Common myeloid progenitor, CD34-positive (primary cell): ENCODE results near the gene CCNI2.

Source experiments
- CTCF ChIA-PET: fragments of 350-600 bp; sonication (Branson Sonifier 250); formaldehyde crosslinking; loops from one replicate; lab custom pipeline; 2021; ENCODE audit warnings: antibody characterized with exemption; lab: Charles Lee
- POLR2A ChIA-PET: fragments of 350-600 bp; sonication (Branson Sonifier 250); formaldehyde crosslinking; loops from one replicate; lab custom pipeline; 2021; ENCODE audit warnings: antibody characterized with exemption; lab: Charles Lee
- DNase-seq, 3 donors: peaks; one replicate each; pipeline versions ENCODE4 v3.0.0 to v3.0.0-alpha.2; 2013
- H3K27ac ChIP-seq, 2 experiments: 1 replicate in 1 of 2; 2 replicates in 1 of 2; pipeline ENCODE4 v1.7.0; 2013; ENCODE audit warnings: inconsistent platforms in 2 of 2, low read length in 2 of 2, mild to moderate bottlenecking in 2 of 2, low read depth in 1 of 2, moderate library complexity in 1 of 2; ENCODE audit not compliant: severe bottlenecking in 2 of 2, insufficient read depth in 1 of 2, poor library complexity in 1 of 2
- H3K27me3 ChIP-seq, 5 experiments: replicated peaks in 2 of 5; 1 replicate in 3 of 5; 2 replicates in 2 of 5; pipeline versions ENCODE4 v1.6.1 to v1.7.0; 2013; ENCODE audit warnings: low read length in 4 of 5, mild to moderate bottlenecking in 2 of 5, moderate library complexity in 2 of 5, inconsistent platforms in 1 of 5; ENCODE audit not compliant: insufficient read depth in 5 of 5, control insufficient read depth in 4 of 5
- H3K36me3 ChIP-seq, 4 experiments: 1 replicate in 2 of 4; 2 replicates in 2 of 4; pipeline versions ENCODE4 v1.6.1 to v1.7.0; 2013; ENCODE audit warnings: low read length in 3 of 4, control low read depth in 1 of 4, mild to moderate bottlenecking in 1 of 4; ENCODE audit not compliant: control insufficient read depth in 4 of 4, insufficient read depth in 4 of 4
- H3K4me1 ChIP-seq, 4 experiments: 1 replicate in 3 of 4; 2 replicates in 1 of 4; pipeline versions ENCODE4 v1.6.1 to v1.7.1; 2013; ENCODE audit warnings: low read length in 3 of 4, mild to moderate bottlenecking in 3 of 4, control low read depth in 1 of 4, inconsistent platforms in 1 of 4, moderate library complexity in 1 of 4; ENCODE audit not compliant: control insufficient read depth in 4 of 4, insufficient read depth in 4 of 4; ENCODE audit errors: control extremely low read depth in 1 of 4
- H3K4me3 ChIP-seq, 7 experiments: 1 replicate in 4 of 7; 2 replicates in 3 of 7; pipeline versions ENCODE4 v1.5.1 to v1.7.0; 2013; ENCODE audit warnings: mild to moderate bottlenecking in 7 of 7, low read length in 6 of 7, moderate library complexity in 6 of 7, inconsistent platforms in 2 of 7, low read depth in 2 of 7, control low read depth in 1 of 7; ENCODE audit not compliant: insufficient read depth in 4 of 7, control insufficient read depth in 1 of 7; ENCODE audit errors: extremely low read depth in 1 of 7
- H3K9me3 ChIP-seq, 5 experiments: 1 replicate in 4 of 5; 2 replicates in 1 of 5; pipeline versions ENCODE4 v1.6.1 to v1.7.1; 2013; ENCODE audit warnings: low read length in 4 of 5, mild to moderate bottlenecking in 2 of 5, inconsistent platforms in 1 of 5, low read depth in 1 of 5, moderate library complexity in 1 of 5; ENCODE audit not compliant: control insufficient read depth in 4 of 5, insufficient read depth in 2 of 5; ENCODE audit errors: control extremely low read depth in 1 of 5
- WGBS: methylation state at CpG from one replicate; pipeline ENCODE4 v1.1.5; 2013; ENCODE audit not compliant: insufficient coverage; 5-methylcytosine and 5-hydroxymethylcytosine counted together

The CCNI2 gene

GRCh38 chr5:132774896-132775295 lies 27.7 kb downstream of the CCNI2 start:
- Histone ChIP-seq H3K27me3 (peaks cover 2 to 53% (median 42%) of the 10 kb centered on the region in 5 experiments), H3K4me1 (peaks cover 0 to 18% (median 14%) of the 10 kb centered on the region in 4 experiments), H3K4me3 (no peak overlapping the region), H3K27ac (no peak overlapping the region), H3K9me3 (no peaks in the 10 kb centered on the region), H3K36me3 (no peaks in the 10 kb centered on the region)
- ChIA-PET POLR2A (no interaction called here), CTCF (interaction anchor here (0.9 to 3.2 kb wide), 4 partner anchors 18 to 37 kb away, joined by 3 to 10 read pairs (median 6); no protein-coding TSS in a partner anchor)
- DNase-seq, result no peak
- 100% methylated on average over 4 of the region's 5 CpGs for WGBS

GRCh38 chr5:132775476-132775961 lies 28.3 kb downstream of the CCNI2 start:
- Histone ChIP-seq H3K4me3 (no peak overlapping the region), H3K4me1 (peaks cover 0 to 18% (median 14%) of the 10 kb centered on the region in 4 experiments), H3K9me3 (no peaks in the 10 kb centered on the region), H3K27ac (peak overlapping the region in 1 of 2 experiments; percentile 56), H3K36me3 (no peaks in the 10 kb centered on the region), H3K27me3 (peaks cover 3 to 55% (median 42%) of the 10 kb centered on the region in 5 experiments)
- POLR2A ChIA-PET, result no interaction called here
- WGBS, result 85% methylated on average over 2 of the region's 7 CpGs
- CTCF ChIA-PET, result interaction anchor here (0.9 to 3.2 kb wide), 5 partner anchors 18 to 108 kb away, joined by 3 to 10 read pairs (median 3); no protein-coding TSS in a partner anchor
- DNase-seq, result no peak

GRCh38 chr5:132776131-132776937 lies 29.1 kb downstream of the CCNI2 start:
- DNase-seq, result peak in 2 of 3 donors; percentile 24 to 41
- WGBS, result 15% methylated on average over 38 of the region's 39 CpGs
- Histone ChIP-seq H3K27me3 (peaks cover 3 to 60% (median 41%) of the 10 kb centered on the region in 5 experiments), H3K9me3 (no peaks in the 10 kb centered on the region), H3K36me3 (no peaks in the 10 kb centered on the region), H3K4me3 (peak overlapping the region; percentile 51 to 81 (median 66)), H3K27ac (peak overlapping the region in 1 of 2 experiments; percentile 56), H3K4me1 (peaks cover 0 to 18% (median 16%) of the 10 kb centered on the region in 4 experiments)
- CTCF ChIA-PET, result interaction anchor here (1.2 to 3.2 kb wide), 4 partner anchors 19 to 107 kb away, joined by 3 to 10 read pairs (median 4); no protein-coding TSS in a partner anchor
- POLR2A ChIA-PET, result no interaction called here

DNA sequence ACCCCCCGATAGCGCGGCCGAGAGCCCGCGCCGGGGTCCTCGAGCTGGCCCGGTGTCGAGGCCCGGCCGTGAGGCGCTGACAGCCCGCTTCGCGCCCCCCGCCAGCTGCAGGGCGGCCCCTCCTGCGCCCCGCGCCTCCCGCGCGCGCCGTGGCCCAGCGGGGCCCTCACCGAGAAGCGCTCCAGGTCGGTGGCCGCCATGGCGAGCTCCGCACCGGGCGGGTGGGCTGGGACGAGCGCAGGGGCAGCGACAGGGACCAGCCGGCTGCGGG lies 29.6 kb downstream of the CCNI2 start:
- WGBS, result 0% methylated on average over 32 of the region's 40 CpGs
- Histone ChIP-seq H3K27ac (peak overlapping the region in 1 of 2 experiments; percentile 56), H3K4me3 (peak overlapping the region; percentile 51 to 81 (median 66)), H3K4me1 (peaks cover under 1 to 18% (median 16%) of the 10 kb centered on the region in 4 experiments), H3K9me3 (no peaks in the 10 kb centered on the region), H3K36me3 (no peaks in the 10 kb centered on the region), H3K27me3 (peaks cover 3 to 62% (median 42%) of the 10 kb centered on the region in 5 experiments)
- POLR2A ChIA-PET, result no interaction called here
- DNase-seq, result no peak
- CTCF ChIA-PET, result interaction anchor here (1.5 kb wide), 1 partner anchor 43 kb away, joined by 3 read pairs; no protein-coding TSS in a partner anchor

DNA sequence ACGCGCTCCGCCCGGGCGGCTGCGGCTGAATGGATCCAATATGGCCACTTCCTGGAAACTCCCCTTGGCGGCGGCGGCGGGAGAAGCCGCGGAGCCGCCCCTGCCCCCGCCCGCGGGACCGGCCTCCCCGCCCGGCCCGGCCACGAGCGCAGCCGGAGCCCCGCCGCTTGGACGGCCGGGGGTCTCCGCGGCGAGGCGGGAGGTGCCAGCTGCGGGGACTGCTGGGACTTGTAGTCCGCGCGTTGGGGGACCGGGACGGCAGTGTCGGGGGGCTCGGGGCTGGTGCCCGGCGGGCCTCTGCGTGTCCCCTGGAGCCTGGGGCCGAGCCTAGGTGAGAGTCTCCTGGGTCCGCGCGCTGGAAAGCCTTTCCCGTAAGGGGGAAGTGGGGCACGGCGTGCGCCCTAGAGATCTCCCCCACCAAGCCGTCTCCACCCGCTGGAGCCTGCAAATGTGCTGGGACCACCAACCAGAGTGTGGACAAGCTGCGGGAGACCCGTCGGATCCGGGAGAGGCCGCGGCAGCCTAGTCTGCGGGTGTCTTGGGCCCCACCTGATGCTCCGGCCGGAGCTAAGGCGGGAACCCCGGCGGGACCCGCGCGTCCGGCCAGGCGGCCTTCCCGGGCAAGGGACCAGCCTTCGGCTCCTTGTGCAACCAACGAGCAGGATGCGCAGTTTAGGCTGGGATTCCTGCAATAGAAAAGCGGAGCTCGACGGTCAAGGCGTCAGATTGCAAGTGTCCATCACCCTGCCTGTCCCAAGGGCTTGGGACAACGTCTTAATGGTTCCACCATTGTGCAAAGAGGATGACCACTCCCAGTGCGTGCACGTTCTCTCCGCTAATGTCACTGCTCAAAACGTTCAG lies 30.2 kb downstream of the CCNI2 start, which contains the start of gene SEPTIN8:
SEPTIN8 (minus strand) TSS at position 31 of the 861 bp plus-strand sequence. CDS start 102 bp downstream, outside the sequence.
- CTCF ChIA-PET, result interaction anchor here (0.6 to 1.5 kb wide), 2 partner anchors 28 to 43 kb away, joined by 3 read pairs; no protein-coding TSS in a partner anchor
- peak in 2 of 3 donors; percentile 45 to 51 for DNase-seq
- peak within 1 kb of the TSS in 1 of 2 experiments; percentile 56 for H3K27ac ChIP-seq
- H3K4me1 ChIP-seq, result peaks cover 3 to 23% (median 19%) of the 10 kb centered on the region in 4 experiments
- peaks cover 3 to 62% (median 44%) of the 10 kb centered on the region in 5 experiments for H3K27me3 ChIP-seq
- peak within 1 kb of the TSS; percentile 51 to 81 (median 66) for H3K4me3 ChIP-seq
- 5% methylated on average over 79 of the region's 82 CpGs for WGBS
- POLR2A ChIA-PET, result interaction anchor here (0.5 to 0.8 kb wide), 2 partner anchors 10 to 304 kb away, joined by 3 read pairs; no protein-coding TSS in a partner anchor
- no peaks in the 10 kb centered on the region for H3K36me3 ChIP-seq
- no peaks in the 10 kb centered on the region for H3K9me3 ChIP-seq

DNA sequence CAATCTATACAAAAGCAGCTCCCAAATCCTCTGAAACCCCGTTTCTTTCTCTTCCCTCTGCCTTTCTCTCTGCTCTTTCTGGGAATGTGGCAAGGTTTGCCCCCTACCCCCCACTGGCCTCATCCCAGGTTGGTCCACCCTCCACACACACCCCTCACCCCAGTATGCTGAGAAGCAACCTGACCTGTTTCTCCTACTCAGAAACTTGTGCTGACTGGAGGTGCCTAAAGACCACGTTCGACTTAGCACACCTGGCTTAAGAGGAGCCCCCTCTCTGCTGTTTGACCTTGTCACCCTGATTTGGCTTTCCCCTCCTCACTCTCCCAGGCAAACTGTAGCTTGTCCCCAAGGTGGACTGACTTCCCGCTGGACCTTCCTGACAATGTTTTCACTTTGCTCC lies 30.9 kb downstream of the CCNI2 start:
- Histone ChIP-seq H3K9me3 (no peaks in the 10 kb centered on the region), H3K4me3 (no peak overlapping the region)
- CTCF ChIA-PET, result interaction anchor here (0.6 to 1.5 kb wide), 3 partner anchors 24 to 42 kb away, joined by 3 read pairs; no protein-coding TSS in a partner anchor

More for the DNA sequence above, 30.9 kb downstream of the CCNI2 start:
- peaks cover 3 to 57% (median 46%) of the 10 kb centered on the region in 5 experiments for H3K27me3 ChIP-seq
- 85% methylated on average over 3 of the region's 4 CpGs for WGBS
- no peak overlapping the region for H3K27ac ChIP-seq
- peaks cover 3 to 23% (median 20%) of the 10 kb centered on the region in 4 experiments for H3K4me1 ChIP-seq
- no peak for DNase-seq
- POLR2A ChIA-PET, result interaction anchor here (0.8 kb wide), 1 partner anchor 305 kb away, joined by 3 read pairs; no protein-coding TSS in a partner anchor
- H3K36me3 ChIP-seq, result no peaks in the 10 kb centered on the region
